Thymus (tissue), 11 donors: Measurements from ENCODE around the gene MGLL. TPM values are rescaled to one million over a fixed set of nuclear protein-coding genes. Genes with fewer than 3 reads are reported as not detected.

Source experiments
- DNase-seq, 9 donors: peaks; one replicate each; pipeline ENCODE4 v3.0.0-alpha.2; 2013; ENCODE audit warnings: low spot score in 9 of 9, low read depth in 6 of 9, missing footprints in 1 of 9
- H3K27ac ChIP-seq, 2 donors: one replicate each; pipeline ENCODE4 v1.5.1; 2013; ENCODE audit warnings: control low read depth in 1 of 2, low read depth in 1 of 2, low read length in 1 of 2, mild to moderate bottlenecking in 1 of 2, moderate library complexity in 1 of 2
- H3K27me3 ChIP-seq, 2 donors: one replicate each; pipeline ENCODE4 v1.5.1; 2013; ENCODE audit warnings: low read length in 1 of 2; ENCODE audit not compliant: control insufficient read depth in 2 of 2, insufficient read depth in 1 of 2
- H3K36me3 ChIP-seq, 2 donors: one replicate each; pipeline ENCODE4 v1.5.1; 2013; ENCODE audit warnings: low read length in 1 of 2, mild to moderate bottlenecking in 1 of 2, moderate library complexity in 1 of 2; ENCODE audit not compliant: control insufficient read depth in 2 of 2, insufficient read depth in 2 of 2
- H3K4me1 ChIP-seq, 2 donors: one replicate each; pipeline ENCODE4 v1.5.1; 2013; ENCODE audit warnings: low read length in 2 of 2; ENCODE audit not compliant: control insufficient read depth in 2 of 2, insufficient read depth in 2 of 2
- H3K4me3 ChIP-seq, 2 donors: one replicate each; pipeline ENCODE4 v1.5.1; 2013; ENCODE audit warnings: low read length in 2 of 2, control low read depth in 1 of 2, mild to moderate bottlenecking in 1 of 2
- H3K9me3 ChIP-seq, 2 donors: one replicate each; pipeline ENCODE4 v1.5.1; 2013; ENCODE audit warnings: low read length in 1 of 2, mild to moderate bottlenecking in 1 of 2; ENCODE audit not compliant: control insufficient read depth in 2 of 2, insufficient read depth in 1 of 2
- WGBS: extraction: QIAGEN DNeasy Blood & Tissue Kit; methylation state at CpG from one replicate; pipeline ENCODE4 v1.1.7; 2013; 5-methylcytosine and 5-hydroxymethylcytosine counted together
- polyA plus RNA-seq: library from polyadenylated mRNA; stranded (reverse); fragments of 200-250 nt; gene quantifications from one replicate; pipeline ENCODE4 v1.2.3, GENCODE V29; 2013
- total RNA-seq: library from RNA; stranded (reverse); fragments of 120-200 nt; gene quantifications from one replicate; pipeline ENCODE4 v1.2.4, GENCODE V29; 2013
- donor health status: healthy.

The MGLL gene
- total and polyA plus RNA-seq, 2 donors = 5.4 to 15.2 TPM

GRCh38 chr3:127654374-127654773 lies 167.9 kb downstream of the MGLL start:
- 99% methylated on average over 4 of the region's 4 CpGs for WGBS
- no peaks in the 10 kb centered on the region for H3K27me3 ChIP-seq
- no peaks in the 10 kb centered on the region for H3K4me1 ChIP-seq
- H3K9me3 ChIP-seq = no peaks in the 10 kb centered on the region
- H3K4me3 ChIP-seq = no peak overlapping the region
- no peak overlapping the region for H3K27ac ChIP-seq
- no peak for DNase-seq
- no peaks in the 10 kb centered on the region for H3K36me3 ChIP-seq

GRCh38 chr3:127652246-127652995 lies 169.9 kb downstream of the MGLL start:
- Histone ChIP-seq H3K4me3 (no peak overlapping the region), H3K27ac (no peak overlapping the region), H3K27me3 (no peaks in the 10 kb centered on the region), H3K9me3 (no peaks in the 10 kb centered on the region), H3K4me1 (no peaks in the 10 kb centered on the region), H3K36me3 (no peaks in the 10 kb centered on the region)
- peak in 2 of 9 donors; percentile 54 for DNase-seq
- 83% methylated on average over 13 of the region's 13 CpGs for WGBS

- Histone ChIP-seq H3K27ac (no peak overlapping the region), H3K27me3 (no peaks in the 10 kb centered on the region), H3K9me3 (no peaks in the 10 kb centered on the region), H3K36me3 (no peaks in the 10 kb centered on the region), H3K4me1 (peaks cover 0 to 3% of the 10 kb centered on the region in 2 donors), H3K4me3 (no peak overlapping the region)
- DNase-seq = no peak
- WGBS = 96% methylated on average over 8 of the region's 8 CpGs
These were observed 170.7 kb downstream of the MGLL start for GRCh38 chr3:127651516-127652172.

GRCh38 chr3:127650236-127650635 lies 172.1 kb downstream of the MGLL start:
- Histone ChIP-seq H3K36me3 (no peaks in the 10 kb centered on the region), H3K27ac (no peak overlapping the region), H3K4me3 (no peak overlapping the region), H3K4me1 (peaks cover 0 to 4% of the 10 kb centered on the region in 2 donors), H3K9me3 (no peaks in the 10 kb centered on the region), H3K27me3 (no peaks in the 10 kb centered on the region)
- 97% methylated on average over 4 of the region's 4 CpGs for WGBS
- no peak for DNase-seq

- Histone ChIP-seq H3K4me3 (no peak overlapping the region), H3K4me1 (peaks cover 0 to 4% of the 10 kb centered on the region in 2 donors), H3K36me3 (no peaks in the 10 kb centered on the region), H3K27ac (no peak overlapping the region), H3K27me3 (no peaks in the 10 kb centered on the region), H3K9me3 (no peaks in the 10 kb centered on the region)
- no peak for DNase-seq
These were observed 174.5 kb downstream of the MGLL start for GRCh38 chr3:127647845-127648204.

- no peak for DNase-seq
- Histone ChIP-seq H3K36me3 (no peaks in the 10 kb centered on the region), H3K4me3 (no peak overlapping the region), H3K27me3 (no peaks in the 10 kb centered on the region), H3K4me1 (peaks cover 0 to 4% of the 10 kb centered on the region in 2 donors), H3K27ac (no peak overlapping the region), H3K9me3 (no peaks in the 10 kb centered on the region)
- 92% methylated on average over 13 of the region's 13 CpGs for WGBS
These were observed 175.0 kb downstream of the MGLL start for GRCh38 chr3:127647166-127647844.

GRCh38 chr3:127646501-127647046 lies 175.7 kb downstream of the MGLL start:
- WGBS = 97% methylated on average over 10 of the region's 10 CpGs
- Histone ChIP-seq H3K27ac (no peak overlapping the region), H3K36me3 (no peaks in the 10 kb centered on the region), H3K9me3 (no peaks in the 10 kb centered on the region), H3K27me3 (no peaks in the 10 kb centered on the region), H3K4me3 (no peak overlapping the region), H3K4me1 (peaks cover 0 to 4% of the 10 kb centered on the region in 2 donors)
- no peak for DNase-seq

- H3K36me3 ChIP-seq = no peaks in the 10 kb centered on the region
- 98% methylated on average over 8 of the region's 8 CpGs for WGBS
- no peaks in the 10 kb centered on the region for H3K27me3 ChIP-seq
- H3K27ac ChIP-seq = no peak overlapping the region
- DNase-seq = no peak
- H3K4me1 ChIP-seq = peaks cover 0 to 4% of the 10 kb centered on the region in 2 donors
- no peak overlapping the region for H3K4me3 ChIP-seq
- H3K9me3 ChIP-seq = no peaks in the 10 kb centered on the region
These were observed 176.8 kb downstream of the MGLL start for GRCh38 chr3:127645371-127646015.
